Caco-2 (cell line): Measurements from ENCODE around the gene VTI1A. TPM values are rescaled to one million over a fixed set of nuclear protein-coding genes. Genes with fewer than 3 reads are reported as not detected.

Experiments
- BruUV-seq: library from RNA; stranded (reverse); fragments of 400-500 nt; replicated peaks from 2 replicates; lab custom pipeline; 2021; lab: Mats Ljungman, UMichigan
- CTCF ChIA-PET: fragments of 300-600 bp; sonication (Branson Sonifier 250); formaldehyde crosslinking; loops from one replicate; lab custom pipeline; 2022; ENCODE audit warnings: antibody characterized with exemption; lab: Charles Lee
- POLR2A ChIA-PET: fragments of 300-600 bp; sonication (Branson Sonifier 250); formaldehyde crosslinking; loops from one replicate; lab custom pipeline; 2022; ENCODE audit warnings: antibody characterized with exemption; lab: Charles Lee
- DNase-seq, 2 experiments: peaks; one replicate each; pipeline versions ENCODE4 v3.0.0 to v3.0.0-alpha.2; 2020 to 2022
- H3K27me3 ChIP-seq: replicated peaks from 2 replicates; pipeline ENCODE4 v1.6.0; 2011; ENCODE audit warnings: low read length; ENCODE audit not compliant: control insufficient read depth, insufficient read depth
- H3K36me3 ChIP-seq: 2 replicates; pipeline ENCODE4 v1.5.1; 2011; ENCODE audit warnings: low read length; ENCODE audit not compliant: control insufficient read depth, insufficient read depth
- H3K4me1 ChIP-seq: fragments of 250-450 bp; sonication (Bioruptor Pico); 2 replicates; pipeline ENCODE4 v1.5.1; 2020; ENCODE audit warnings: mild to moderate bottlenecking
- H3K4me3 ChIP-seq: 2 replicates; pipeline ENCODE4 v1.5.1; 2011; ENCODE audit warnings: low read depth, mild to moderate bottlenecking, control low read depth, low read length
- H3K9me3 ChIP-seq: fragments of 250-450 bp; sonication (Bioruptor Pico); 2 replicates; pipeline ENCODE4 v1.5.1; 2020; ENCODE audit warnings: mild to moderate bottlenecking, moderate library complexity
- H3K27ac Mint-ChIP-seq: one replicate; pipeline ENCODE4 v1.8.0; 2022; ENCODE audit warnings: mixed read lengths; ENCODE audit not compliant: unreplicated experiment
- H3K27me3 Mint-ChIP-seq: one replicate; pipeline ENCODE4 v1.8.0; 2022; ENCODE audit warnings: mixed read lengths; ENCODE audit not compliant: insufficient read depth, unreplicated experiment
- H3K36me3 Mint-ChIP-seq: one replicate; pipeline ENCODE4 v1.8.0; 2022; ENCODE audit warnings: mild to moderate bottlenecking, mixed read lengths; ENCODE audit not compliant: insufficient read depth, unreplicated experiment
- H3K4me1 Mint-ChIP-seq: one replicate; pipeline ENCODE4 v1.8.0; 2022; ENCODE audit warnings: low read depth, mixed read lengths; ENCODE audit not compliant: unreplicated experiment
- H3K4me3 Mint-ChIP-seq: one replicate; pipeline ENCODE4 v1.8.0; 2022; ENCODE audit warnings: mild to moderate bottlenecking, moderate library complexity, mixed read lengths; ENCODE audit not compliant: unreplicated experiment
- H3K9me3 Mint-ChIP-seq: one replicate; pipeline ENCODE4 v1.8.0; 2022; ENCODE audit warnings: mixed read lengths; ENCODE audit not compliant: unreplicated experiment
- intact Hi-C: fragments of 100-400 bp; cut with micrococcal nuclease; formaldehyde crosslinking; loops from one replicate; pipeline ENCODE4 v1.10.0; 2022; ENCODE audit not compliant: unreplicated experiment
- total RNA-seq: library from RNA; stranded (reverse); gene quantifications from 2 replicates; pipeline ENCODE4 v1.2.3, GENCODE V29; 2022
- TF ChIP-seq, protein P1 (sequence below), 2 experiments: fragments of 200-600 bp in 1 of 2; IDR thresholded peaks; 1 replicate in 1 of 2; 2 replicates in 1 of 2; pipeline versions ENCODE4 v1.5.1 to v1.8.0; 2011 to 2022; ENCODE audit warnings: antibody characterized with exemption in 1 of 2, control low read depth in 1 of 2, inconsistent platforms in 1 of 2, low read depth in 1 of 2, low read length in 1 of 2, mild to moderate bottlenecking in 1 of 2, moderate library complexity in 1 of 2; ENCODE audit not compliant: insufficient read depth in 1 of 2, severe bottlenecking in 1 of 2, unreplicated experiment in 1 of 2

The VTI1A gene
- total RNA-seq, 1 experiment from 2014 or later: 45.6 TPM

DNA sequence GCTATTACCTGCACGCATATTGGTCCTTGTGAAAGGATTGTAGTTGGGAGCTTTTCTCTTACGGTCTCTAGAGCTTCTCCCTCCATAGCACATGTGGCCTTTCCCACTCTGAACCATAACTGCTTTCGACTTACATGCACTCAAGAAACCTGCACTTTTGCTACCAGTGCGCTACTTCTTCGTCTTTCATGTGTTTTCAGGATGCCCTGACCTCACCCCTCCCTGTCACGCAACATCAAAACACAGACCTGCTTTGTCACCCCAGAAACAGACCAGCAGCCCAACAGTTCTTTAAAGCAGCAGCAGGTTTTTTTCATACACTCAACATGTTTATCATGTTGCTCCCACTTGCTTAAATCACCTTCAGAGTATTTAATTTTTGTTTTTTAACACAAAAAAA, 259.6 kb downstream of the VTI1A start:
- CTCF ChIA-PET: no interaction called here
- DNase-seq: no peak
- Histone ChIP-seq H3K36me3 (no peaks in the 10 kb centered on the region), H3K27me3 (no peaks in the 10 kb centered on the region), H3K4me1 (no peaks in the 10 kb centered on the region), H3K4me3 (no peak overlapping the region), H3K9me3 (no peaks in the 10 kb centered on the region)
- intact Hi-C loops: no loop called here
- peaks cover 5% of the 10 kb centered on the region for H3K36me3 Mint-ChIP-seq
- H3K9me3 Mint-ChIP-seq: no peaks in the 10 kb centered on the region
- no peaks in the 10 kb centered on the region for H3K4me1 Mint-ChIP-seq
- no TSS peak for BruUV-seq
- POLR2A ChIA-PET: no interaction called here
- H3K27me3 Mint-ChIP-seq: no peaks in the 10 kb centered on the region
- TF ChIP-seq, protein P1, sequence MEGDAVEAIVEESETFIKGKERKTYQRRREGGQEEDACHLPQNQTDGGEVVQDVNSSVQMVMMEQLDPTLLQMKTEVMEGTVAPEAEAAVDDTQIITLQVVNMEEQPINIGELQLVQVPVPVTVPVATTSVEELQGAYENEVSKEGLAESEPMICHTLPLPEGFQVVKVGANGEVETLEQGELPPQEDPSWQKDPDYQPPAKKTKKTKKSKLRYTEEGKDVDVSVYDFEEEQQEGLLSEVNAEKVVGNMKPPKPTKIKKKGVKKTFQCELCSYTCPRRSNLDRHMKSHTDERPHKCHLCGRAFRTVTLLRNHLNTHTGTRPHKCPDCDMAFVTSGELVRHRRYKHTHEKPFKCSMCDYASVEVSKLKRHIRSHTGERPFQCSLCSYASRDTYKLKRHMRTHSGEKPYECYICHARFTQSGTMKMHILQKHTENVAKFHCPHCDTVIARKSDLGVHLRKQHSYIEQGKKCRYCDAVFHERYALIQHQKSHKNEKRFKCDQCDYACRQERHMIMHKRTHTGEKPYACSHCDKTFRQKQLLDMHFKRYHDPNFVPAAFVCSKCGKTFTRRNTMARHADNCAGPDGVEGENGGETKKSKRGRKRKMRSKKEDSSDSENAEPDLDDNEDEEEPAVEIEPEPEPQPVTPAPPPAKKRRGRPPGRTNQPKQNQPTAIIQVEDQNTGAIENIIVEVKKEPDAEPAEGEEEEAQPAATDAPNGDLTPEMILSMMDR (IDR thresholded peaks at IDR 0.05; ENCODE audit: insufficient read depth in 1 of 2, low read depth in 1 of 2, low read length in 1 of 2, severe bottlenecking in 1 of 2, unreplicated experiment in 1 of 2): no peak
- no peak overlapping the region for H3K4me3 Mint-ChIP-seq
- no peak overlapping the region for H3K27ac Mint-ChIP-seq

DNA sequence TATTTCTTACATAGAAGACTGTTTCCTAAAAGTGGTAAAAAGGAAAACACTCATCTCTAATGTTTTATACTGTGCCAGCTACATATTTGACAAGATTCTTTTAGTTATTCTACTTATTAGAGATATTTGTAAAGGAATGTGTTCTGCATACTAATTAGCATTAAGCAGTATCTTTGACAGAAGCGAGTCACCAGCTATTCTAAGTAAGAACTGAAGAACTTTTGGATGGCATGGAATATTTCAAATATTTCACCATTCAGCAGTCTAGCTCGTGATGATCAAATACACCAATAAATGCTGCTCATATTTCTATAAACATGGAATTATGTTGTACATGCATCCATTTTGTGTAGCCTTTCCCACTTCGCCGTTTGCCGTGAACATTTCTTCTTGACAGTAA, 261.4 kb downstream of the VTI1A start:
- no peaks in the 10 kb centered on the region for H3K27me3 ChIP-seq
- BruUV-seq: no TSS peak
- POLR2A ChIA-PET: interaction anchor here (0.7 kb wide), 1 partner anchor 242 kb away, joined by 3 read pairs; the partner anchor contains the start of gene TCF7L2
- no peak overlapping the region for H3K4me3 ChIP-seq
- CTCF ChIA-PET: interaction anchor here (0.6 kb wide), 1 partner anchor 363 kb away, joined by 3 read pairs; no protein-coding TSS in a partner anchor
- H3K36me3 ChIP-seq: no peaks in the 10 kb centered on the region
- H3K4me3 Mint-ChIP-seq: no peak overlapping the region
- intact Hi-C loops: no loop called here
- DNase-seq: no peak
- no peaks in the 10 kb centered on the region for H3K27me3 Mint-ChIP-seq
- no peak overlapping the region for H3K27ac Mint-ChIP-seq
- no peaks in the 10 kb centered on the region for H3K9me3 Mint-ChIP-seq
- no peaks in the 10 kb centered on the region for H3K4me1 Mint-ChIP-seq
- peaks cover 5% of the 10 kb centered on the region for H3K36me3 Mint-ChIP-seq
- no peaks in the 10 kb centered on the region for H3K9me3 ChIP-seq
- H3K4me1 ChIP-seq: no peaks in the 10 kb centered on the region
- TF ChIP-seq, protein P1 (IDR thresholded peaks at IDR 0.05; ENCODE audit: insufficient read depth in 1 of 2, low read depth in 1 of 2, low read length in 1 of 2, severe bottlenecking in 1 of 2, unreplicated experiment in 1 of 2): no peak

DNA sequence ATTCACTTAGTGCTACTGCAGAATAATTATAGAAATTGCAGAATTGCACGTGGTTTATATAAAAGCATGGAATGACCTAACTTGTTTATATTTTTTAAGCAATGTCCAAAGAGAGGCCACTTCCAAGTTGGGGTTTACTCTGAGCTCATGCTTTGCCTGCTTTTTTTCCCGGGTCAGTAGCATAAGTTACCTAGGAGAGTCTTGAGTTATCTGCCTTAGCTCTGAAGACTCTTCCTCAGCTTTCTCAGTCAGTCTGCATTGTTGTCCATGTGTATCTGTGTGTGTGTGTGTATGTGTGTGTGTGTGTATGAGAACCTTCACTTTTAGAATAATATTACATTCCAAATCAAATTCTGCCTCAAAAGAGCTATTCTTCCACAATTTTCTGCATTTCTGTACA, 263.5 kb downstream of the VTI1A start:
- intact Hi-C loops: no loop called here
- Histone ChIP-seq H3K27me3 (no peaks in the 10 kb centered on the region), H3K4me3 (no peak overlapping the region), H3K9me3 (no peaks in the 10 kb centered on the region), H3K36me3 (no peaks in the 10 kb centered on the region), H3K4me1 (no peaks in the 10 kb centered on the region)
- H3K9me3 Mint-ChIP-seq: no peaks in the 10 kb centered on the region
- H3K4me1 Mint-ChIP-seq: no peaks in the 10 kb centered on the region
- ChIA-PET POLR2A (no interaction called here), CTCF (no interaction called here)
- no peak for DNase-seq
- no TSS peak for BruUV-seq
- no peak overlapping the region for H3K4me3 Mint-ChIP-seq
- no peaks in the 10 kb centered on the region for H3K27me3 Mint-ChIP-seq
- TF ChIP-seq, protein P1 (IDR thresholded peaks at IDR 0.05; ENCODE audit: insufficient read depth in 1 of 2, low read depth in 1 of 2, low read length in 1 of 2, severe bottlenecking in 1 of 2, unreplicated experiment in 1 of 2): no peak
- H3K36me3 Mint-ChIP-seq: peaks cover 5% of the 10 kb centered on the region
- no peak overlapping the region for H3K27ac Mint-ChIP-seq
